Endodermal cell (in vitro differentiated cells): ENCODE measurements around the gene H6PD. TPM values are rescaled to one million over a fixed set of nuclear protein-coding genes. Genes with fewer than 3 reads are reported as not detected.

Experiments
- DNase-seq: peaks from one replicate; pipeline ENCODE4 v3.0.0-alpha.2; 2017
- H3K27ac ChIP-seq: 2 replicates; pipeline ENCODE4 v1.5.1; 2013; ENCODE audit warnings: mild to moderate bottlenecking, low read depth, low read length, moderate library complexity
- H3K27me3 ChIP-seq: 2 replicates; pipeline ENCODE4 v1.6.1; 2013; ENCODE audit warnings: mild to moderate bottlenecking, low read length, moderate library complexity; ENCODE audit not compliant: insufficient read depth, control insufficient read depth, poor library complexity, severe bottlenecking
- H3K36me3 ChIP-seq: 2 replicates; pipeline ENCODE4 v1.7.0; 2013; ENCODE audit warnings: mild to moderate bottlenecking, low read length, moderate library complexity; ENCODE audit not compliant: control insufficient read depth, insufficient read depth
- H3K4me1 ChIP-seq: one replicate; pipeline ENCODE4 v1.7.0; 2013; ENCODE audit warnings: low read length; ENCODE audit not compliant: control insufficient read depth, insufficient read depth
- H3K4me3 ChIP-seq: 2 replicates; pipeline ENCODE4 v1.5.1; 2013; ENCODE audit warnings: mild to moderate bottlenecking, low read length, moderate library complexity
- H3K9ac ChIP-seq: 2 replicates; pipeline ENCODE4 v1.6.1; 2013; ENCODE audit warnings: mild to moderate bottlenecking, low read length, moderate library complexity; ENCODE audit not compliant: poor library complexity, severe bottlenecking; ENCODE audit errors: extremely low read depth
- H3K9me3 ChIP-seq: 2 replicates; pipeline ENCODE4 v1.6.1; 2013; ENCODE audit warnings: mild to moderate bottlenecking, low read length, moderate library complexity; ENCODE audit not compliant: control insufficient read depth
- H3K27ac Mint-ChIP-seq: 2 replicates; pipeline ENCODE4 v1.8.0; 2020; ENCODE audit warnings: mixed read lengths
- H3K27me3 Mint-ChIP-seq: 2 replicates; pipeline ENCODE4 v1.8.0; 2021; ENCODE audit warnings: mild to moderate bottlenecking, mixed read lengths; ENCODE audit not compliant: insufficient read depth
- H3K36me3 Mint-ChIP-seq: 2 replicates; pipeline ENCODE4 v1.8.0; 2020; ENCODE audit warnings: low read depth, mixed read lengths
- H3K4me1 Mint-ChIP-seq: 2 replicates; pipeline ENCODE4 v1.8.0; 2020; ENCODE audit warnings: mixed read lengths
- H3K4me3 Mint-ChIP-seq: 2 replicates; pipeline ENCODE4 v1.8.0; 2020; ENCODE audit warnings: mild to moderate bottlenecking, moderate library complexity, mixed read lengths
- H3K9me3 Mint-ChIP-seq: 2 replicates; pipeline ENCODE4 v1.8.0; 2020; ENCODE audit warnings: mild to moderate bottlenecking, mixed read lengths
- WGBS, 2 experiments: methylation state at CpG; one replicate each; pipeline versions ENCODE4 v1.1.5 to v1.1.7; 2013; ENCODE audit warnings: missing lambda C conversion rate in 2 of 2, mixed read lengths in 1 of 2; ENCODE audit not compliant: insufficient coverage in 1 of 2, insufficient read length in 1 of 2; 5-methylcytosine and 5-hydroxymethylcytosine counted together
- total RNA-seq, 2 donors: library from RNA; stranded (reverse); fragmentation: NEBNext Ultra II Directional in 1 of 2; extraction: Animal tissue kit (Norgen Biotek cat#: 25700) in 1 of 2; gene quantifications; 2 replicates in 1 of 2; 3 replicates in 1 of 2; pipeline ENCODE4 v1.2.1, GENCODE V29; 2021
- TF ChIP-seq, protein P1 (sequence below): fragments of 200-600 bp; sonication (generic); conservative IDR thresholded peaks from 2 replicates; pipeline ENCODE4 v1.5.0; 2021; ENCODE audit warnings: antibody characterized with exemption, mild to moderate bottlenecking

H6PD gene
- total RNA-seq, 2 donors from 2014 or later = 21.5 to 34.4 TPM

DNA sequence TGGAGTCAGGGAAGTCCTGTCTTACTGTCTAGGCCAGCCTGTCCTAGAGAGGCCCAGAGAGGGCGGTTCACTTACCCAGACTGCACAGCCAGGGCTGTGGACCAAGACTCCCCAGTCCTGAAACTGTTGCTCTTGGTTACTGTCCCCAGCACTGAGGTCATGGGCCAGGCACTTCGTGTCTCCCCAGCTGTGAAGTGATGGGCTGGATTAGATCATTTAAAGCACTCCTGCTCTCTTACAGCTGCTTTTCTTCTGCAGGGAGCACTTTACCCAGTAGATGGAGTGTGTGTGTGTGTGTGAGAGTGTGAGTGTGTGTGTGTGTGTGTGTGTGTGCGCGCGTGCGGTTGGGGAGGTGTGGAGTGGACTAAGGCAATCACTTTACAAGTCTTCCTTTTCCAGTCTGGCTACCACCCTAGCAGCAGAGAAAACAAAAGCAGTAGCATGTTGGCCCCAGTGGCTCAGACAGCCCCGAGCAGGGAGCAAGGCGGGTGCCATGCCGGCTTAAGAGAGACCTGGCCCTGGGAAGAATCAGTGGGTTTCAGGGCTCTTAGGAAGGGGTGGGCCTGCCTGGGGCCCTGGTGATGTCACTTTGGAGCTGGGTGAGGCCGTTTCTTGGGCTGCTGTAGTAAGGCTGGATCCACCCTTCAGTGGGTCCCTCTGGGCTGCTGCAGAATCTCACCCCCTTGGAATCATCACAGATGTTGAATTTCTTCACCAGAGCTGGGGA, 60.5 kb downstream of the H6PD start:
- WGBS, 2 experiments = 80 to 84% methylated on average over 3 to 6 of the region's 10 CpGs
- Histone ChIP-seq H3K4me1 (peaks cover 4% of the 10 kb centered on the region), H3K9me3 (no peaks in the 10 kb centered on the region), H3K27me3 (no peaks in the 10 kb centered on the region), H3K4me3 (peak overlapping the region; percentile 93), H3K36me3 (no peaks in the 10 kb centered on the region), H3K27ac (no peak overlapping the region), H3K9ac (no peak overlapping the region)
- TF ChIP-seq, protein P1, sequence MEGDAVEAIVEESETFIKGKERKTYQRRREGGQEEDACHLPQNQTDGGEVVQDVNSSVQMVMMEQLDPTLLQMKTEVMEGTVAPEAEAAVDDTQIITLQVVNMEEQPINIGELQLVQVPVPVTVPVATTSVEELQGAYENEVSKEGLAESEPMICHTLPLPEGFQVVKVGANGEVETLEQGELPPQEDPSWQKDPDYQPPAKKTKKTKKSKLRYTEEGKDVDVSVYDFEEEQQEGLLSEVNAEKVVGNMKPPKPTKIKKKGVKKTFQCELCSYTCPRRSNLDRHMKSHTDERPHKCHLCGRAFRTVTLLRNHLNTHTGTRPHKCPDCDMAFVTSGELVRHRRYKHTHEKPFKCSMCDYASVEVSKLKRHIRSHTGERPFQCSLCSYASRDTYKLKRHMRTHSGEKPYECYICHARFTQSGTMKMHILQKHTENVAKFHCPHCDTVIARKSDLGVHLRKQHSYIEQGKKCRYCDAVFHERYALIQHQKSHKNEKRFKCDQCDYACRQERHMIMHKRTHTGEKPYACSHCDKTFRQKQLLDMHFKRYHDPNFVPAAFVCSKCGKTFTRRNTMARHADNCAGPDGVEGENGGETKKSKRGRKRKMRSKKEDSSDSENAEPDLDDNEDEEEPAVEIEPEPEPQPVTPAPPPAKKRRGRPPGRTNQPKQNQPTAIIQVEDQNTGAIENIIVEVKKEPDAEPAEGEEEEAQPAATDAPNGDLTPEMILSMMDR = peak; percentile 23
- Mint-ChIP-seq H3K27ac (no peak overlapping the region), H3K9me3 (no peaks in the 10 kb centered on the region), H3K36me3 (no peaks in the 10 kb centered on the region), H3K4me1 (peaks cover 14% of the 10 kb centered on the region), H3K27me3 (peaks cover 7% of the 10 kb centered on the region), H3K4me3 (no peak overlapping the region)
- DNase-seq = no peak

DNA sequence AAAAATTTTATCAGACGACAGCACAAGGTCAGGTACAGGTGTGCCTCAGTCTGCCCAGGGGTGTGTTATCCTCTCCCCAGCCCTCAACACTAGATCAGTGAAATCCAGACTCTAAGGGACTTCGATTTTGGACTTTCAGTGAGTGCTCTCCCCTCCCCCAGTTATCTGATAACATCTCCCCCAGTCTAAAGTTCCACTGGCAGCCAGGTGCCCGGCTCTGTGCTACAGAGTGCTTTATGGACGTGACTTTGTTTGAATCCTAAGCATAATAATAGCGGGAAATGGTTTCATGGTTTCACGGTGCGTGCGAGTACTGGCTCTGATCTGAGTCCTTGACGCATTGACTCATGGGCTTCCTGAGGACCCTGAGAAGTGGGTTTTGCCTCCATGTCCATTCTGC, 61.3 kb downstream of the H6PD start:
- peaks cover 14% of the 10 kb centered on the region for H3K4me1 Mint-ChIP-seq
- TF ChIP-seq, protein P1 = no peak
- peaks cover 5% of the 10 kb centered on the region for H3K36me3 Mint-ChIP-seq
- H3K9me3 ChIP-seq = no peaks in the 10 kb centered on the region
- H3K36me3 ChIP-seq = peaks cover 5% of the 10 kb centered on the region
- no peak overlapping the region for H3K9ac ChIP-seq
- H3K9me3 Mint-ChIP-seq = no peaks in the 10 kb centered on the region
- H3K4me3 ChIP-seq = no peak overlapping the region
- H3K4me1 ChIP-seq = peaks cover 4% of the 10 kb centered on the region
- H3K4me3 Mint-ChIP-seq = no peak overlapping the region
- WGBS, 2 experiments = 93 to 96% methylated on average over 7 to 9 of the region's 9 CpGs
- H3K27me3 Mint-ChIP-seq = peaks cover 7% of the 10 kb centered on the region
- H3K27ac ChIP-seq = no peak overlapping the region
- H3K27ac Mint-ChIP-seq = no peak overlapping the region
- DNase-seq = no peak
- H3K27me3 ChIP-seq = no peaks in the 10 kb centered on the region

DNA sequence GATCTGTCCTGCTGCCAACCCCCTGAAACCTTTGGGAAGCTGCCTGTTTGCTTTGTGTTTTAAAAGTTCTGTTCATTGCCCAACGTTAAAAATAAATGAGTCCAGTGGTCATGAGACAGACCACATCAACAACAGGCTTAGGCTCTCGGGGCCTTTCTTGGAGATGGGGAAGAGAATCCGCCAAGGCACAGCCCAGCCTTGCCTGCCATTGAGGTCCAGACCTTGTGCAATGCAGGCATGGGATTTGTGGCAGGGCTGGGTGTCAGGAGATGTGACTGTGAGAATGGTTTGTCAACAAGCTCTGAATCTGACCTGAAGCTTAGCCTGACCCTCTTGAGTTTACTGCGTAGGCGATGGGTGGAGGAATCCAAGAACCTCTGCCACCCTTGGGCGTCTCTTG, 62.3 kb downstream of the H6PD start:
- 97% methylated on average over 6 of the region's 6 CpGs for WGBS, 2 experiments
- Histone ChIP-seq H3K36me3 (peaks cover 6% of the 10 kb centered on the region), H3K9ac (no peak overlapping the region), H3K27ac (no peak overlapping the region), H3K4me1 (peaks cover 4% of the 10 kb centered on the region), H3K9me3 (no peaks in the 10 kb centered on the region), H3K4me3 (no peak overlapping the region), H3K27me3 (no peaks in the 10 kb centered on the region)
- H3K4me3 Mint-ChIP-seq = no peak overlapping the region
- TF ChIP-seq, protein P1 = no peak
- H3K4me1 Mint-ChIP-seq = peaks cover 14% of the 10 kb centered on the region
- peaks cover 6% of the 10 kb centered on the region for H3K36me3 Mint-ChIP-seq
- no peak for DNase-seq
- no peak overlapping the region for H3K27ac Mint-ChIP-seq
- peaks cover 3% of the 10 kb centered on the region for H3K27me3 Mint-ChIP-seq
- no peaks in the 10 kb centered on the region for H3K9me3 Mint-ChIP-seq
